HG03521 (cell line): ENCODE results near the gene RNF138.
A peak's percentile ranks its signal among the peaks of the same experiment; 100 is the strongest.
"Not testable (repeated sequence)": the region's sequence is repeated elsewhere in the genome, so short reads cannot be mapped to it uniquely, and the experiment has no call there.

ENCODE experiments used
- ATAC-seq: cut with Tn5 transposase; IDR thresholded peaks from one replicate; pipeline ENCODE4 v1.9.1; 2021; ENCODE audit warnings: mild to moderate bottlenecking, moderate library complexity; ENCODE audit not compliant: unreplicated experiment

RNF138 gene

DNA sequence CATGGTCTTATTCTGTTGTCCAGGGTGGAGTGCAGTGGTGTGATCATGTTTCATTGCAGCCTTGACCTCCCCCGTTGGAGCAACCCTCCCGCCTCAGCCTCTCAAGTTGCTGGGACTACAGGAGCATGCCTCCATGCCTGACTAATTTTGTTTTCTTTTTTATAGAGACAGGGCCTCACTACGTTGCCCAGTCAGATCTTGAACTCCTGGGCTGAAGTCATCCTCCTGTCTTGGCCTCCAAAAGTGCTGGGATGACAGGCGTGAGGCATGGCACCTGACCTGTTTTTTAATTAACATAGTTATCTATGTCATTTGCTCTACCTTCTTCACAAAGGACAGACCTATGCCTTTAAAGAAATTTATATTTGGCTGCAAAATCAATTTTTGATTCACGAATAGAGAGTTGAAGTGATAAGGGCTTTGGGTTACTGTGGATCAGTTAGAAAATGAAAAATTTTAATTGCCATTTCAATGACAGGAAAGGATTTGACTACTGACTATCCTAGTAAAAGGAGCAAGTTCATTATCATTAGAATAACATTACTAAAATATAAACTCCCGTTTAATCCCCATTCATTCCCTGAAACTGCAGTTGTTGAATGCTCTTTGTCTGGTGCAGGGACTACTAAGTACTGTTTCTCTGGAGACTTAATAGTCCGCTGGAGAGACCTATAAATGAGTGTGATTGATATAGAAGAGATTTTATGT lies 3.7 kb downstream of the RNF138 start:
- ATAC-seq = no peak

- no peak for ATAC-seq
These were observed 4.2 kb downstream of the RNF138 start for GRCh38 chr18:32095900-32096229.

GRCh38 chr18:32096946-32097345 lies 5.3 kb downstream of the RNF138 start:
- no peak for ATAC-seq

DNA sequence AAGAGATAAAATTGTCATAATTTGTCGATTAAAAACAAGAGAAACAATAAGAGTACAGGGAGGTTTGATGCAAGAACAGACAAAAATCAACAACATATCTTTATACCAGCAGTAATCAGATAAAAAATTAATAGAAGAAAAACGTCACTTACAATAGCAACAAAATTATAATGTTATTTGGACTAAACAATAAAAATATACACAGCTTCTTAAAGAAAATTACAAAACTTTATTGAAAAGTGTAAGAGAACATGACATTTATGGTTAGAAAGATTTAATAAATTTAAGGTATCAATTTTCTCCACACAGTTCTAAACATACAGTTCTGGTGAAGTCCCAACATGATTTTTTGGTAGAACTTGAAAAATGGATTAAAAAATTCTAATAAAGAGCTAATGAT lies 12.8 kb downstream of the RNF138 start:
- no peak for ATAC-seq

- no peak for ATAC-seq
These were observed 18.3 kb downstream of the RNF138 start for GRCh38 chr18:32110005-32110404.

- no peak for ATAC-seq
These were observed 20.0 kb downstream of the RNF138 start for GRCh38 chr18:32111706-32112105.

DNA sequence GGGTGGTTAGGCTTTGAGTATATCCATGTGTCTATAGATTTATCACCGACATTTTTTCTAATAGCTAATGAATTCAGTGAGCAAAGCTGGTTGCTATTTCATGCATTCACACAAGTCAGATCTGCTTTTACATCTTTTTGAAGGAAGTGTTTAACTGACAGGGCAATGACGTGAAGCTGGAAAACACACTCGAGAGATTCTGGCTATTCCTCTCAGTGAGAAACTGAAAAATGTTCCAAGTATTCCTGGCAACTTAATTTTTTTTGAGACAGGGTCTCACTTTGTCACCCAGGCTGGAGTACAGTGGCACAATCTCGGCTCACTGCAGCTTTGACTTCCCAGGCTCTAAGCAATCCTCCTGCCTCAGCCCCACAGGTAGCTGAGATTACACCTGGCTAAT lies 21.2 kb downstream of the RNF138 start:
- no peak for ATAC-seq

DNA sequence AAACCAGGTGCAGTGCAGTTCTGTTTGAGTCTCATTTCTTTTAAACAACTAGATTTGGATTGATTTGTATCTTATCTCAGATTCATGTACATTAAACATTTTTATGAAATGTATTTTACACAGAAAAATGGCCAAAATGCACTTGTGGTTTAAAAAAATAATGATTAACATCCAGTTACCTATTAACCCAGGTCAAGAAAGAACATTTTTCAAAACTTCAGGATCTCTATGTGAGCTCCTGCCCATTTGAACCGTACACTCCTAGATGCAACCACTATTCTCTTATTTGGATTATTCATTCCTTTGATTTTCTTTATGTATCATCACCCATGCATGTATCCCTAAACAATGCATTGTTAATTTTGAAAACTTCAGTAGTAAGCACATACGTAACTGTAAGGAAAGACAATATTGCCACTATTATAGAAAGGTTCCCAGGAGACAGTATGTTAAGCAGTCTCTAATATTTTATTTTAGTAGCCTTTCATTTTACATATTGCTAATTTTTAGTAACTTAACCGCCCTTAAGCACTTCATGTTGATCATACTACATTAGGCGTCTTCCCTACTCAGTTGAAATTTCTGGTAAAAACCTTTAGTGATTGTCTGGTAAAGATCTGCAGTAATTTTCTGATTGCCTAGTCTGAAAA lies 22.7 kb downstream of the RNF138 start:
- ATAC-seq = no peak

GRCh38 chr18:32122039-32122438 lies 30.4 kb downstream of the RNF138 start:
- no peak for ATAC-seq

DNA sequence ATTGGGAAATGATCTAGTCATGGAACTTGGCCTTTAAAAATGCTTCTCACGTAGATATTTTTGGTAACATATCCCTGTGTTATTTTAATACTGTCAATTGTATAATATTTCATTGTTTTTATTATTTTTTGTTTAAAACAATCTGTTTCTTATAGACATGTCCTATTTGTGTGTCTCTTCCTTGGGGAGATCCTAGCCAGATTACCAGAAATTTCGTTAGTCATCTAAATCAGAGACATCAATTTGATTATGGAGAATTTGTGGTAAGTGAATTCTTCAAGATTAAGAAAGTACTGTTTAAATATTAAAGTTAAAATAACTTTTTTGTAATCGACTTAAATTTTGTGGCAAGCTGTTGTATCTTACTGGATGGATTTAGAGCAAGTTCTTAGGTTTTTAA lies 34.9 kb downstream of the RNF138 start:
- ATAC-seq = no peak

GRCh38 chr18:32135625-32136024 lies 44.0 kb downstream of the RNF138 start:
- ATAC-seq = no peak

DNA sequence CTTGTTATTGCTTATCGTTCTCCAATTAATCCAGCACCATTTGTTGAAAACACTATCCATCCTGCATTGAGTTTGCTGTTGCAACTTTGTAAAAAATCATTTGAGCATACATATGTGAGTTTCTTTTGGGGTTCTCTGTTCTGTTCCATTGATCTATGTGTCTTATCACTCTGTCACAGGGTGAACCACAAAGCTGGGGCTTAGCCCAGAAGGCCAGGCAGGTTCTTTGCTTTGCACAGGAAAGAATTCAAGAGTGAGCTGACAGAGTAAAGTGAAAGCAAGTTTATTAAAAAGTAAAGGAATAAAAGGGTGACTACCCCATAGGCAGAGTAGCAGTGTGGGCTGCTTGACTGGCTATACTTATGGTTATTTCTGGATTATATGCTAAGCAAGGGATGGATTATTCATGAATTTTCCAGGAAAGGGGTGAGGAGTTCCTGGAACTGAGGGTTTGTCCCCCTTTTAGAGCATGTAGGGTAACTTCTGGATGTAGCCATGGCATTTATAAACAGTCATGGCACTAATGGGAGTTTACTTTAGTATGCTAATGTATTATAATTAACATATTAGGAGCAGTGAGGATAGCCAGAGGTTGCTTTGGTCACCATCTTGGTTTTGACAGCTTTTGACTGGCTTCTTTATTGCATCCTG lies 46.8 kb downstream of the RNF138 start:
- ATAC-seq = no peak

GRCh38 chr18:32139835-32140283 lies 48.2 kb downstream of the RNF138 start:
- ATAC-seq = no peak

GRCh38 chr18:32148185-32148870 lies 56.7 kb downstream of the RNF138 start:
- no peak for ATAC-seq

- peak; percentile 87 for ATAC-seq
These were observed 61.2 kb downstream of the RNF138 start for GRCh38 chr18:32152705-32153448.

GRCh38 chr18:32156855-32157254 lies 65.2 kb downstream of the RNF138 start:
- no peak for ATAC-seq

- ATAC-seq = no peak
These were observed 65.9 kb downstream of the RNF138 start for GRCh38 chr18:32157580-32157979.

- ATAC-seq = peak; percentile 81
These were observed 66.5 kb downstream of the RNF138 start for GRCh38 chr18:32158108-32158624.

DNA sequence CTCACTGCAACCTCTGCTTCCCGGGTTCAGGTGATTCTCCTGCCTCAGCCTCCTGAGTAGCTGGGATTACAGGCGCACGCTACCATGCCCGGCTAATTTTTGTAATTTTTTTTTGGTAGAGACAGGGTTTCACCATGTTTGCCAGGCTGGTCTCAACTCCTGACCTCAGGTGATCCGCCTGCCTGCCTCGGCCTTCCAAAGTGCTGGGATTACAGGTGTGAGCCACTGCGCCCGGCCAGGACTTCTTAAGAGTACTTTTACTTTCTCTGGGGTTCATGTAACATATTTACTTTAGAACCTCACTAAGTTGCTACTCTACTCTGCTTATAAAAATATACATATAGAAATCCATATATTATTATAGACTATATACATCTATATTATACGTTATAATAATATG lies 67.0 kb downstream of the RNF138 start:
- ATAC-seq = not testable (repeated sequence)

DNA sequence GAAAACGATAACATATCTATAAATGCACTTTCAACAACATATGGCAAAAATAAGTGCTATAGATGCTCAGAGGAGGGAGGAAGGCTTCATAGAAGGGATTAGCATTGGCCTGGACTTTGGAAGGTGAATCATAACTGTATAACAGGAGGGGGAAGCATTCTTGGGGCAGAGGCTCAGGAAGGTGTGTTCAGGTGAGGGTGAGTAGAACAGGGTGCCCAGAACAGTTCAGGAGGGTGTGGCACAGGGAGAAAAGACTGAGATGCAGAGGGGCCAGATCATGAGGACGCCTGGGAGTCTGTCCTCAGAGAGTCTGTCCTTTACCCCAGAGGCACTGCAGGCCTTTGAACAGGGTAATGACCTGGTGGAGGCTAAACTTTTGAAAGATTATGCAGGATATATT lies 68.9 kb downstream of the RNF138 start:
- no peak for ATAC-seq
